ENCODE data around the gene SLIT3.
"Not testable (repeated sequence)": the region's sequence is repeated elsewhere in the genome, so short reads cannot be mapped to it uniquely, and the experiment has no call there.

The SLIT3 gene

GRCh38 chr5:168746893-168747640 is 553.9 kb downstream of the SLIT3 start:
- no peak for DNase-seq

GRCh38 chr5:168746126-168746892 is 554.6 kb downstream of the SLIT3 start:
- not testable (repeated sequence) for DNase-seq

- no peak for DNase-seq
Observed at GRCh38 chr5:168743617-168744016, 557.3 kb downstream of the SLIT3 start.

GRCh38 chr5:168742311-168742710 is 558.6 kb downstream of the SLIT3 start:
- DNase-seq, result not testable (repeated sequence)

- no peak for DNase-seq
Observed at GRCh38 chr5:168740811-168741213, 560.1 kb downstream of the SLIT3 start.

- no peak for DNase-seq
Observed at GRCh38 chr5:168740092-168740800, 560.7 kb downstream of the SLIT3 start.

- DNase-seq, result no peak
Observed at GRCh38 chr5:168737066-168737465, 563.9 kb downstream of the SLIT3 start.

GRCh38 chr5:168736281-168736831 is 564.6 kb downstream of the SLIT3 start:
- no peak for DNase-seq

GRCh38 chr5:168734620-168735300 is 566.2 kb downstream of the SLIT3 start:
- no peak for DNase-seq

GRCh38 chr5:168734119-168734518 is 566.8 kb downstream of the SLIT3 start:
- no peak for DNase-seq

- DNase-seq, result no peak
Observed at GRCh38 chr5:168728546-168729211, 572.3 kb downstream of the SLIT3 start.

- no peak for DNase-seq
Observed at GRCh38 chr5:168727547-168727946, 573.4 kb downstream of the SLIT3 start.

- DNase-seq, result no peak
Observed at GRCh38 chr5:168726342-168726741, 574.6 kb downstream of the SLIT3 start.

- no peak for DNase-seq
Observed at GRCh38 chr5:168724227-168724626, 576.7 kb downstream of the SLIT3 start.

GRCh38 chr5:168723037-168723436 is 577.9 kb downstream of the SLIT3 start:
- DNase-seq, result no peak

GRCh38 chr5:168721966-168722365 is 579.0 kb downstream of the SLIT3 start:
- DNase-seq, result no peak

- DNase-seq, result no peak
Observed at GRCh38 chr5:168721002-168721753, 579.8 kb downstream of the SLIT3 start.

- no peak for DNase-seq
Observed at GRCh38 chr5:168720575-168720974, 580.4 kb downstream of the SLIT3 start.

- DNase-seq, result no peak
Observed at GRCh38 chr5:168714046-168714445, 586.9 kb downstream of the SLIT3 start.

GRCh38 chr5:168713051-168713450 is 587.9 kb downstream of the SLIT3 start:
- no peak for DNase-seq

- no peak for DNase-seq
Observed at GRCh38 chr5:168712280-168712924, 588.5 kb downstream of the SLIT3 start.
